Suprapubic skin (tissue), 3 donors: ENCODE data around the gene OTUD6A.

Experiments
- POLR2AphosphoS5 ChIP-seq, 3 donors: sonication (generic); formaldehyde crosslinking; IDR thresholded peaks; one replicate each; pipeline ENCODE4 v1.6.1; 2017; ENCODE audit warnings: antibody characterized with exemption in 3 of 3
- TF ChIP-seq, protein P1 (sequence below), 2 donors: fragments of 200-600 bp in 1 of 2; fragments of 450-650 bp in 1 of 2; sonication (generic) in 1 of 2; IDR thresholded peaks; one replicate each; pipeline ENCODE4 v1.5.1; 2016 to 2019; ENCODE audit warnings: antibody characterized with exemption in 2 of 2, mild to moderate bottlenecking in 1 of 2, moderate library complexity in 1 of 2

DNA sequence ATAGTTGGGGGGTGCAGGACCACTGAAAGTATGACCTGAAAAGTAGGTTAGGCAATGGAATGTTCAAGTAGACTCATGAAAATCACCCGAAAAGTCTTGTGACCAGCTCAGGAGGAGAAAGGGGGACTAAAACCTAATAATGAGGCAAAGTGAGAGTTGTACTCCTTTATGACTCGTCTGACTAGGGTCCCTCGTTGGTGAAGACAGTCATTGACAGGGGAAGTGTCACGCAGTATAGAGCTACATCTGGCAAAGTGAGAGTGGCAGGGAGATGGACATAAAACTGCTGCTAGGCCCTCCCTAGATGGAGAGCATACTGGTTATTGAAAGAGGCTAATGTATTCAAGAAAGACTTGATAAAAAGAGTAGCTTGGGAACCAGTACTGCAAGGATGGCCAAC, 20.5 kb downstream of the OTUD6A start:
- no peak for TF ChIP-seq POLR2AphosphoS5 (IDR thresholded peaks at IDR 0.05)
- TF ChIP-seq, protein P1, sequence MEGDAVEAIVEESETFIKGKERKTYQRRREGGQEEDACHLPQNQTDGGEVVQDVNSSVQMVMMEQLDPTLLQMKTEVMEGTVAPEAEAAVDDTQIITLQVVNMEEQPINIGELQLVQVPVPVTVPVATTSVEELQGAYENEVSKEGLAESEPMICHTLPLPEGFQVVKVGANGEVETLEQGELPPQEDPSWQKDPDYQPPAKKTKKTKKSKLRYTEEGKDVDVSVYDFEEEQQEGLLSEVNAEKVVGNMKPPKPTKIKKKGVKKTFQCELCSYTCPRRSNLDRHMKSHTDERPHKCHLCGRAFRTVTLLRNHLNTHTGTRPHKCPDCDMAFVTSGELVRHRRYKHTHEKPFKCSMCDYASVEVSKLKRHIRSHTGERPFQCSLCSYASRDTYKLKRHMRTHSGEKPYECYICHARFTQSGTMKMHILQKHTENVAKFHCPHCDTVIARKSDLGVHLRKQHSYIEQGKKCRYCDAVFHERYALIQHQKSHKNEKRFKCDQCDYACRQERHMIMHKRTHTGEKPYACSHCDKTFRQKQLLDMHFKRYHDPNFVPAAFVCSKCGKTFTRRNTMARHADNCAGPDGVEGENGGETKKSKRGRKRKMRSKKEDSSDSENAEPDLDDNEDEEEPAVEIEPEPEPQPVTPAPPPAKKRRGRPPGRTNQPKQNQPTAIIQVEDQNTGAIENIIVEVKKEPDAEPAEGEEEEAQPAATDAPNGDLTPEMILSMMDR (IDR thresholded peaks at IDR 0.05), result no peak
